WTC11 (cell line): ENCODE results near the gene FCMR.

Source experiments
- CTCF ChIP-seq: fragments of 200-600 bp; IDR thresholded peaks from 2 replicates; pipeline ENCODE4 v1.8.0; 2022; ENCODE audit warnings: antibody characterized with exemption
- NR2C2 ChIP-seq: sonication (generic); formaldehyde crosslinking; IDR thresholded peaks from 2 replicates; pipeline ENCODE4 v1.8.0; 2022; ENCODE audit warnings: mild to moderate bottlenecking, missing genetic modification reagents
- SMAD4 ChIP-seq: sonication (generic); formaldehyde crosslinking; IDR thresholded peaks from 2 replicates; pipeline ENCODE4 v1.8.0; 2022; ENCODE audit warnings: mild to moderate bottlenecking, missing genetic modification reagents
- SP1 ChIP-seq: sonication (generic); formaldehyde crosslinking; conservative IDR thresholded peaks from 2 replicates; pipeline ENCODE4 v1.8.1; 2022; ENCODE audit warnings: missing genetic modification reagents
- TEAD1 ChIP-seq: sonication (generic); formaldehyde crosslinking; IDR thresholded peaks from 2 replicates; pipeline ENCODE4 v1.8.0; 2022; ENCODE audit warnings: mild to moderate bottlenecking, missing genetic modification reagents
- ZNF219 ChIP-seq: sonication (generic); formaldehyde crosslinking; IDR thresholded peaks from 2 replicates; pipeline ENCODE4 v1.8.0; 2023; ENCODE audit warnings: missing genetic modification reagents, mild to moderate bottlenecking, borderline replicate concordance
- TF ChIP-seq, protein P1 (sequence below): sonication (generic); formaldehyde crosslinking; IDR thresholded peaks from 2 replicates; pipeline ENCODE4 v1.8.1; 2022; ENCODE audit warnings: low read depth, mild to moderate bottlenecking, moderate library complexity, missing genetic modification reagents, borderline replicate concordance
- TF ChIP-seq, protein P2 (sequence below): sonication (generic); formaldehyde crosslinking; IDR thresholded peaks from 2 replicates; pipeline ENCODE4 v1.8.0; 2022; ENCODE audit warnings: missing genetic modification reagents

- TF ChIP-seq CTCF (no peak), SP1 (CRISPR knock-in tag) (no peak), NR2C2 (CRISPR knock-in tag) (no peak), ZNF219 (CRISPR knock-in tag) (no peak), SMAD4 (CRISPR knock-in tag) (no peak), TEAD1 (CRISPR knock-in tag) (no peak)
- TF ChIP-seq, protein P1, sequence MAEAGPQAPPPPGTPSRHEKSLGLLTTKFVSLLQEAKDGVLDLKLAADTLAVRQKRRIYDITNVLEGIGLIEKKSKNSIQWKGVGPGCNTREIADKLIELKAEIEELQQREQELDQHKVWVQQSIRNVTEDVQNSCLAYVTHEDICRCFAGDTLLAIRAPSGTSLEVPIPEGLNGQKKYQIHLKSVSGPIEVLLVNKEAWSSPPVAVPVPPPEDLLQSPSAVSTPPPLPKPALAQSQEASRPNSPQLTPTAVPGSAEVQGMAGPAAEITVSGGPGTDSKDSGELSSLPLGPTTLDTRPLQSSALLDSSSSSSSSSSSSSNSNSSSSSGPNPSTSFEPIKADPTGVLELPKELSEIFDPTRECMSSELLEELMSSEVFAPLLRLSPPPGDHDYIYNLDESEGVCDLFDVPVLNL (CRISPR knock-in tag): no peak
- TF ChIP-seq, protein P2, sequence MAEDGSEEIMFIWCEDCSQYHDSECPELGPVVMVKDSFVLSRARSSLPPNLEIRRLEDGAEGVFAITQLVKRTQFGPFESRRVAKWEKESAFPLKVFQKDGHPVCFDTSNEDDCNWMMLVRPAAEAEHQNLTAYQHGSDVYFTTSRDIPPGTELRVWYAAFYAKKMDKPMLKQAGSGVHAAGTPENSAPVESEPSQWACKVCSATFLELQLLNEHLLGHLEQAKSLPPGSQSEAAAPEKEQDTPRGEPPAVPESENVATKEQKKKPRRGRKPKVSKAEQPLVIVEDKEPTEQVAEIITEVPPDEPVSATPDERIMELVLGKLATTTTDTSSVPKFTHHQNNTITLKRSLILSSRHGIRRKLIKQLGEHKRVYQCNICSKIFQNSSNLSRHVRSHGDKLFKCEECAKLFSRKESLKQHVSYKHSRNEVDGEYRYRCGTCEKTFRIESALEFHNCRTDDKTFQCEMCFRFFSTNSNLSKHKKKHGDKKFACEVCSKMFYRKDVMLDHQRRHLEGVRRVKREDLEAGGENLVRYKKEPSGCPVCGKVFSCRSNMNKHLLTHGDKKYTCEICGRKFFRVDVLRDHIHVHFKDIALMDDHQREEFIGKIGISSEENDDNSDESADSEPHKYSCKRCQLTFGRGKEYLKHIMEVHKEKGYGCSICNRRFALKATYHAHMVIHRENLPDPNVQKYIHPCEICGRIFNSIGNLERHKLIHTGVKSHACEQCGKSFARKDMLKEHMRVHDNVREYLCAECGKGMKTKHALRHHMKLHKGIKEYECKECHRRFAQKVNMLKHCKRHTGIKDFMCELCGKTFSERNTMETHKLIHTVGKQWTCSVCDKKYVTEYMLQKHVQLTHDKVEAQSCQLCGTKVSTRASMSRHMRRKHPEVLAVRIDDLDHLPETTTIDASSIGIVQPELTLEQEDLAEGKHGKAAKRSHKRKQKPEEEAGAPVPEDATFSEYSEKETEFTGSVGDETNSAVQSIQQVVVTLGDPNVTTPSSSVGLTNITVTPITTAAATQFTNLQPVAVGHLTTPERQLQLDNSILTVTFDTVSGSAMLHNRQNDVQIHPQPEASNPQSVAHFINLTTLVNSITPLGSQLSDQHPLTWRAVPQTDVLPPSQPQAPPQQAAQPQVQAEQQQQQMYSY (CRISPR knock-in tag): no peak
Observed at GRCh38 chr1:206930210-206930798, 8.6 kb upstream of the FCMR start.
